GM19397 (cell line): ENCODE measurements around the gene IL23A.
"Not testable (repeated sequence)": the region's sequence is repeated elsewhere in the genome, so short reads cannot be mapped to it uniquely, and the experiment has no call there.

Experiments
- ATAC-seq: cut with Tn5 transposase; IDR thresholded peaks from one replicate; pipeline ENCODE4 v1.9.1; 2021; ENCODE audit warnings: mild to moderate bottlenecking, moderate library complexity; ENCODE audit not compliant: unreplicated experiment

IL23A gene

DNA sequence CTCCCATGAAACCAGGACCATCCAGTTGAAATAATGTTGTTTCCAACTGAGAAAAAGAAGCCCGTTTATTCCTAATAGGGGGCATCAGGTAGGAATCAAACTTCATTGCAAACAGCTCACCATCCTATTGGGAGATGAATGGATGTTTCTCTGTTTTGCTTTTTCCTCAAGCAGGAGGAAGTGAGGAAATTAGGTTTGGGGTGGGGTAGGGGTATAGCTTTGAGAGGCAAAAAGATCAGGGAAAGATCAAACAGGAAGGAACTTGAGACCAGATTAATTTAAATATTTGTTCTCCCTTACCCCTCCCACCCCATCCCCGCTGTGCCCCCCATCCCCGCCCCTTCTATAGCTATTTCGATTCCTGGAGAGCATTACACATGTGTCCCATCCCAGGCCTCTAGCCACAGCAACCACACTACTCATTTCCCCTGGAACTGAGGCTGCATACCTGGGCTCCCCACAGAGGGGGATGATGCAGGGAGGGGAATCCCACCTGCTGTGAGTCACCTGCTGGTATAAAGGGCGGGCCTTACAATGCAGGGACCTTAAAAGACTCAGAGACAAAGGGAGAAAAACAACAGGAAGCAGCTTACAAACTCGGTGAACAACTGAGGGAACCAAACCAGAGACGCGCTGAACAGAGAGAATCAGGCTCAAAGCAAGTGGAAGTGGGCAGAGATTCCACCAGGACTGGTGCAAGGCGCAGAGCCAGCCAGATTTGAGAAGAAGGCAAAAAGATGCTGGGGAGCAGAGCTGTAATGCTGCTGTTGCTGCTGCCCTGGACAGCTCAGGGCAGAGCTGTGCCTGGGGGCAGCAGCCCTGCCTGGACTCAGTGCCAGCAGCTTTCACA lies at the start of gene IL23A:
TSS of gene IL23A (plus strand) at position 577 of the 850 bp plus-strand sequence. CDS start at position 738, 161 bp downstream.
- ATAC-seq = no peak

- ATAC-seq = no peak
These were observed 44.9 kb upstream of the IL23A start for GRCh38 chr12:56293795-56294194.

GRCh38 chr12:56296295-56296694 lies 42.4 kb upstream of the IL23A start:
- no peak for ATAC-seq

GRCh38 chr12:56297400-56297799 lies 41.3 kb upstream of the IL23A start:
- no peak for ATAC-seq

- no peak for ATAC-seq
These were observed 39.9 kb upstream of the IL23A start for GRCh38 chr12:56298828-56299227.

DNA sequence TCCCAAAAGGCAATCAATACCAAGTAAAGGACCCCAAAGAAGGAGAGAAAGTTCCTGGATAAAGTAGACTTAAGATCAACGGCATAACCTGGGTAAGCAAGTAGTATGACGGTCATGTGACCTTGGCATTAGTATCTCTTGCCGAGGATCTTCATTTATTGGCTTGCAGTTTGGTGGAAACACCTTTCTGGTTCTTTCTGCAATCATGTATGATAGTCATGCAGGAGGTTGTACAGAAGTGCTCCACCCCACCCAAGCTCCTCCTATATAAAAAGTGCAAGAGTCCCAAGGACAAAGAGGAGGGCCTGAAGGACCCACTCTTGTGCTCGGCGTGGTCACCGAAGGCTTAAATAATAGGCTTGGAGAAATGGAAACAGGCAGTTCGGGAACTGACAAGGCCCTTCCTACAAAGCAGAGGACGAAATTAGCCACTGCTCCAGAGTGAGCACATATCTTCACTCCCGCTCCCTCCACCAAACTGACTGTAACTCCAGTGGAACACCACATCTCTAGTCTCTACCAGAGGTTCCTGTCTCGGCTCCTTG lies 39.3 kb upstream of the IL23A start:
- ATAC-seq = peak; percentile 1

- ATAC-seq = peak; percentile 92
These were observed 38.6 kb upstream of the IL23A start, which contains the start of gene CS for GRCh38 chr12:56299853-56300643. Gene CS (minus strand): TSS chr12:56300330. CDS start chr12:56300201, 129 bp downstream.

DNA sequence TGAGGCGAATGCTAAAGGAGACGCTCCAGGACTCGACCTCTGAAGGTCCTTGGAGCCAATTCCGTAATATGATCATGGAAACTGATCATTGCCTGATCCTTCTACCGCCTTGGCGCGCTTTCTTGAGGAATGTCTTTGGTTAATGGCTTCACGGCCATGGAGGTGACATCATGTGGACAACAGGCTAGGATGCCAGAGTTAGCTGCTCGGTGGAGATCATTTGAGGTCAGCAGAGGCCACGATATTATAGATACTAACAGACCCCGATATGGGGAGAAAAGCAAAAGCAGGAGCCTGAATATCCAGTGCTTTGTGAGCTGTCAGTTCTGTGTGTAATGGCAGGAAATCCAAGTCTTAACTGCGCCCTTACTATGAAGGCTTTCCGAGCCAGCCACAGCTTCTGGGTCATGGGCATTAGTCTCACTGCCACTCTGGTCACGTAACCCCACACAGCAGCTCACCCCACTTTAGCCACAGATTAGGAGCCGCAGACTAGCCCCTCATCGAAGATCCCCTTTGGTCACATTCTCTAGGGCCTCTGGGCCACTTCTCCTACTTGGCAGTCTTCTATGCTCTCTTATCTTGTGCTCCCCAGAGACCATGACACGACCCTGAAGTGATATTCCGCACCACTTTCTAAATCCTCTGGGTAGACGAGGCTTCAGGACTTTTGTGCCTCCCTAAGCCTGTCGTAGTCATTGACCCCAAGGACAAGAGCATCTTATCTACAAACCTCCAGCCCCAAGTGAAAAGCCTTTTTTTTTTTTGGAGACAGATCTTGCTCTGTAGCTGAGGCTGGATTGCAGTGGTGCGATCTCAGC lies 37.8 kb upstream of the IL23A start:
- ATAC-seq = no peak

- no peak for ATAC-seq
These were observed 34.4 kb upstream of the IL23A start for GRCh38 chr12:56304276-56304675.

- no peak for ATAC-seq
These were observed 33.7 kb upstream of the IL23A start for GRCh38 chr12:56304872-56305590.

DNA sequence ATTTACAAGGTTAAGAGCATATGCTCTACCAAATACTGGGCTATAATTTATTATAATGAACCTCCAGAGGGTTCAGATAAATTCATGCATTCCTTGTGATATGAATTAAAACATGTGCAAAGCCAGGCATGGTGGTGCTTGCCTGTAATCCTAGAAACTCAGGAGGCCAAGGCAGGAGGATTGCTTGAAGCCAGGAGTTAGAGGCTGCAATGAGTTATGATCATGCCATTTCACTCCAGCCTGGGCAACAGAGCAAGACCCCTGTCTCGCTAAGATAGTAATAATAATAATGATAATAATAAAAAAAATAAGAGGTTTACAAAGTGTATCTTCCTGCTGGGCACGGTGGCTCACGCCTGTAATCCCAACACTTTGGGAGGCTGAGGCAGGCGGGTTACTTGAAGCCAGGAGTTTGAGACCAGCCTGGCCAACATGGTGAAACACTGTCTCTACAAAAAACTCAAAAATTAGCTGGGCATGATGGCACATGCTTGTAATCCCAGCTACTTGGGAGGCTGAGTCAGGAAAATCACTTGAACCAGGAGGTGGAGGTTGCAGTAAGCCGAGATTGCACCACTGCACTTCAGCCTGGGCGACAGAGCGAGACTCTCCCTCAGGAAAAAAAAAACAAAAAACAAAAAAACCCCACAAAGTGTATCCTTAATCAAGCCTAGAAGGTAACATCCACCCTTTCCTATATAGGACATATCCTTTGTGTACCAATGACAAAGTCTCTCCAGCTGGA lies 31.3 kb upstream of the IL23A start:
- ATAC-seq = no peak

DNA sequence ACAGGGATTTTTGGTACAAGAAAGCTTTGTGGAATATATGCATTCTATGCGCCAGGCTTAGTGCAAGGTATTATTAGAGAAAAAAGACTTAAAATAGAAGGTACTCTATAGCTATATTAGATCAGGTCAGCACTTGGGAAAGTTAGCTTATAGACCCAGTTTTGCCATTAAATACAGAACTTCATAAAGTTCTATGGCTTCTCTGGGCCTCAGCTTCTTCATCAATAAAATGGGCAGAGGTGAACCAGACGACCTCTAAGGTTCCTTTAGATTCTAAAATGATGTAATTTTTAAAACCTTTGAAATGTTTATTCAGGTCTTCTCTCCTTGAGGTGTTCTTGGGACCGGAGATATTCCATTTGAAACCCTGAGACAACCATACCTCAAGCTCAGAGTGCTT lies 30.0 kb upstream of the IL23A start:
- no peak for ATAC-seq

GRCh38 chr12:56311003-56311402 lies 27.7 kb upstream of the IL23A start:
- ATAC-seq = no peak

- no peak for ATAC-seq
These were observed 23.4 kb upstream of the IL23A start for GRCh38 chr12:56315249-56315621.

DNA sequence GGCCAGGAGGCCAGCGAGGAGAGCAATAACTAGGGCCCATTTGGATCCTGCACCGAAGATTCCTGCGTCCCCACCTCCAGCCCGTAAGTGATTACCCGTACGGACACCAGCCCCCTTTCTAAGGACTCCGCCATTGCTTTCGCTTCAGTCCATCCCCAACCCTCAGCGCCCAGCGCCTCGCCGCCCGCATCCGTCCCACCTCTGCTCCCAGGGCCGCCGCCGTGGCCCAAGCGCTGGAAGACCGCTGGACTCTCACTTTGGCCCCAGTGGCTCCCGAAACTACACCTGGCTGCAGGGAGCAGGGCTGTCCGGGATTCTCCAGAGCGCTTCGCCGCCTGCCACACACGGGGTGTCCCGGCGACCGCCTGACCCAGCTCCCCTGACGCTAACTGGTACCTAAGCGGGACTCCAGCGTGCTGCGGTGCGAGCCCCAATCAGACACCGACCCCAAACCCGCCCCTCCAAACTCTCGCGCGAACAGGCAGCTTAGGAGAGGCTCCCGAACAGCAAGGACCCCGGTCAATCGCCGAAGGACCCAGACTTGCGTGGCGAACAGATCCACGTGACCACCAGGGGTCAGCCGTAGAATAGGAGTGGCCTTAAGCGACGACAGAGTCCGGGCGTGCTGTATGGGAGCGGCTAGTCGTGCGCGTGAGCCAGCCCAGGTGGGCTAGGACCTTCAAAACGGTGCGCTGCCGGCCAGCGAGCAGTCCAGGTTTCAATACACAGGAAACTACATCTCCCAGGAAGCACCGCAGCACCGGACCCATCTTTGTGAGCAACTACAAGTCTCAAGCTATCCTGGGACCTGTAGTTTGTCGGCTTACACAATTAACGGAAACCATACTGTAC lies 22.8 kb upstream of the IL23A start, which contains the start of gene CNPY2:
TSS of gene CNPY2 (minus strand) at position 367 of the 852 bp plus-strand sequence. CDS start 771 bp downstream, outside the sequence.
- ATAC-seq = peak; percentile 87

DNA sequence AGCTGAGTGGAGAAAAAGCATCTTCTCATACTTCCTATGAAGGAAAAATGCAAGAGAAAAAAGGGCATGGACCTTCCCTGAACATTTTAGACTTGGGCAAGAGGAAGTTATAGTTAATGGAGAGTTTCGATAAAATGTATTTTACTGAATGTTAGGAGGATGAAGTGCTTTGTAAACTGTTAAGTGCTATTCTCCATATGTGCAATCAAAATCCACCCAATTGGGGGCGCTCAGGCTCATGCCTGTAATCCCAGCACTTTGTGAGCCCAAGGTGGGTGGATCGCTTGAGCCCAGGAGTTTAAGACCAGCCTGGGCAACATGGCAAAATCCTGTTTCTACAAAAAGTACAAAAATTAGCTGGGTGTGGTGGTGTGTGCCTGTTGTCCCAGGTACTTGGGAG lies 21.0 kb upstream of the IL23A start:
- ATAC-seq = no peak

DNA sequence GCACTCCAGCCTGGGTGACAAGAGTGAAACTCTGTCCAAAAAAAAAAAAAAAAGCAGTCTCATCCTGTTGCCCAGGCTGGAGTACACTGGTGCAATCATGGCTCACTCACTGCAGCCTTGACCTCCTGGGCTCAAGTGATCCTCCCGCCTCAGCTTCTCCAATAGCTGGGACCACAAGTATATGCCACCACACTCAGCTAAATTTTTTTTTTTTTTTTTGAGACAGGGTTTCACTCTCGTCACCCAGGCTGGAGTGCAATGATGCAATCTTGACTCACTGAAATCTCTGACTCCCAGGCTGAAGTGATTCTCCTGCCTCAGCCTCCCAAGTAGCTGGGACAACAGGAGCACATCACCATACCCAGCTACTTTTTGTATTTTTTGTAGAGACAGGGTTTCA lies 17.7 kb upstream of the IL23A start:
- ATAC-seq = no peak

DNA sequence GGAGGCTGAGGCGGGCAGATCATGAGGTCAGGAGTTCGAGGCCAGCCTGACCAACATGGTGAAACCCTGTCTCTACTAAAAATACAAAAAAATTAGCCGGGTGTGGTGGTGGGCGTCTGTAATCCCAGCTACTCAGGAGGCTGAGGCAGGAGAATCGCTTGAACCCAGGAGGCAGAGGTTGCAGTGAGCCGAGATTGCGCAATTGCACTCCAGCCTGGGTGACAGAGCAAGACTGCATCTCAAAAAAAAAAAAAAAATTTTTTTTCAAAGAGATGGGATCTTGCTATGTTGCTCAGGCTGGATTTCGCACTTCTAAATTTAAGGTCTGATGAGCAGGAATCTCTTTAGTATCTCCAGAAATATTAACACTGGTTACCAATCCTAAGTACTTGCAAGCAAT lies 17.1 kb upstream of the IL23A start:
- not testable (repeated sequence) for ATAC-seq
